CD14-positive monocyte (primary cell): ENCODE measurements around the gene PSMG3. TPM values are rescaled to one million over a fixed set of nuclear protein-coding genes. Genes with fewer than 3 reads are reported as not detected.

Experiments used
- DNase-seq, 3 donors: peaks; one replicate each; pipeline ENCODE4 v3.0.0-alpha.2; 2011 to 2022
- H2AFZ ChIP-seq: 2 replicates; pipeline ENCODE4 v1.6.0; 2012; ENCODE audit warnings: mild to moderate bottlenecking, low read depth, low read length, inconsistent platforms; ENCODE audit not compliant: insufficient read depth, poor library complexity, severe bottlenecking
- H3K27ac ChIP-seq, 2 donors: 1 replicate in 1 of 2; 2 replicates in 1 of 2; pipeline ENCODE4 v1.5.1; 2012 to 2013; ENCODE audit warnings: low read length in 2 of 2, control low read depth in 1 of 2, inconsistent platforms in 1 of 2, low read depth in 1 of 2, mild to moderate bottlenecking in 1 of 2
- H3K27me3 ChIP-seq, 2 donors: one replicate each; pipeline versions ENCODE4 v1.6.0 to v1.6.1; 2011 to 2013; ENCODE audit warnings: low read length in 2 of 2; ENCODE audit not compliant: control insufficient read depth in 2 of 2, insufficient read depth in 2 of 2
- H3K36me3 ChIP-seq, 2 donors: replicated peaks in 1 of 2; 1 replicate in 1 of 2; 2 replicates in 1 of 2; pipeline versions ENCODE4 v1.5.1 to v1.6.1; 2012 to 2013; ENCODE audit warnings: low read length in 2 of 2, control low read depth in 1 of 2, inconsistent platforms in 1 of 2, mild to moderate bottlenecking in 1 of 2; ENCODE audit not compliant: insufficient read depth in 2 of 2, control insufficient read depth in 1 of 2
- H3K4me1 ChIP-seq, 2 donors: 1 replicate in 1 of 2; 2 replicates in 1 of 2; pipeline versions ENCODE4 v1.5.1 to v1.6.1; 2012 to 2013; ENCODE audit warnings: low read length in 2 of 2, control low read depth in 1 of 2, inconsistent platforms in 1 of 2, mild to moderate bottlenecking in 1 of 2, moderate library complexity in 1 of 2; ENCODE audit not compliant: insufficient read depth in 2 of 2, control insufficient read depth in 1 of 2
- H3K4me2 ChIP-seq: replicated peaks from 2 replicates; pipeline ENCODE3; 2012; ENCODE audit warnings: low read length, moderate library complexity, mild to moderate bottlenecking; ENCODE audit not compliant: poor library complexity, severe bottlenecking; ENCODE audit errors: extremely low read depth
- H3K4me3 ChIP-seq, 3 experiments: fragments of 200-600 bp in 1 of 3; sonication (generic) in 1 of 3; replicated peaks in 1 of 3; 1 replicate in 2 of 3; 2 replicates in 1 of 3; pipeline ENCODE4 v1.5.1; 2011 to 2013; ENCODE audit warnings: low read length in 3 of 3, mild to moderate bottlenecking in 3 of 3, control low read depth in 2 of 3, low read depth in 2 of 3, inconsistent platforms in 1 of 3, moderate library complexity in 1 of 3
- H3K79me2 ChIP-seq: 2 replicates; pipeline ENCODE4 v1.6.0; 2012; ENCODE audit warnings: mild to moderate bottlenecking, control low read depth, inconsistent platforms, low read length, moderate library complexity; ENCODE audit not compliant: insufficient read depth
- H3K9ac ChIP-seq: 2 replicates; pipeline ENCODE4 v1.6.0; 2017; ENCODE audit warnings: low read length, mild to moderate bottlenecking; ENCODE audit not compliant: insufficient read depth, poor library complexity, severe bottlenecking
- H3K9me3 ChIP-seq, 2 donors: replicated peaks in 1 of 2; 1 replicate in 1 of 2; 2 replicates in 1 of 2; pipeline versions ENCODE4 v1.5.1 to v1.6.1; 2012 to 2013; ENCODE audit warnings: low read length in 2 of 2, control low read depth in 1 of 2; ENCODE audit not compliant: control insufficient read depth in 1 of 2, insufficient read depth in 1 of 2
- H4K20me1 ChIP-seq: 2 replicates; pipeline ENCODE4 v1.6.0; 2012; ENCODE audit warnings: mild to moderate bottlenecking, low read length, control low read depth, moderate library complexity; ENCODE audit not compliant: insufficient read depth
- H3K27ac Mint-ChIP-seq, 7 donors: one replicate each; pipeline ENCODE4 v1.8.0; 2020; ENCODE audit warnings: mild to moderate bottlenecking in 7 of 7, mixed read lengths in 7 of 7, moderate library complexity in 6 of 7, inconsistent platforms in 2 of 7
- H3K27me3 Mint-ChIP-seq, 3 donors: one replicate each; pipeline ENCODE4 v1.8.0; 2021 to 2022; ENCODE audit warnings: low read depth in 3 of 3, mild to moderate bottlenecking in 3 of 3, mixed read lengths in 3 of 3, moderate library complexity in 3 of 3, inconsistent platforms in 1 of 3
- H3K36me3 Mint-ChIP-seq, 2 donors: one replicate each; pipeline ENCODE4 v1.8.0; 2020; ENCODE audit warnings: mixed read lengths in 2 of 2, inconsistent platforms in 1 of 2, mild to moderate bottlenecking in 1 of 2
- H3K4me1 Mint-ChIP-seq: one replicate; pipeline ENCODE4 v1.8.0; 2020; ENCODE audit warnings: mild to moderate bottlenecking, mixed read lengths
- H3K4me3 Mint-ChIP-seq, 2 donors: one replicate each; pipeline ENCODE4 v1.8.0; 2020; ENCODE audit warnings: mild to moderate bottlenecking in 2 of 2, mixed read lengths in 2 of 2, moderate library complexity in 1 of 2
- H3K9me3 Mint-ChIP-seq, 7 donors: one replicate each; pipeline ENCODE4 v1.8.0; 2020 to 2022; ENCODE audit warnings: mixed read lengths in 7 of 7, mild to moderate bottlenecking in 6 of 7, moderate library complexity in 6 of 7, inconsistent platforms in 2 of 7
- CTCF ChIP-seq: fragments of 200-600 bp; IDR thresholded peaks from one replicate; pipeline ENCODE4 v1.8.0; 2022; ENCODE audit warnings: antibody characterized with exemption, mild to moderate bottlenecking
- WGBS: methylation state at CpG from one replicate; pipeline ENCODE4 v1.1.5; 2013; ENCODE audit warnings: missing lambda C conversion rate; ENCODE audit not compliant: insufficient coverage; 5-methylcytosine and 5-hydroxymethylcytosine counted together
- intact Hi-C, 2 donors: fragments of 100-400 bp; cut with micrococcal nuclease; formaldehyde crosslinking; loops; one replicate each; pipeline versions ENCODE4 v1.15.0 to v1.15.1; 2023
- polyA plus RNA-seq, 3 donors: library from polyadenylated mRNA; depleted of rRNA in 1 of 3; unstranded in 2 of 3; stranded (reverse) in 1 of 3; fragments of 300-500 nt in 2 of 3; fragments of >200 nt in 1 of 3; fragmentation: Illumina TruSeq in 2 of 3; gene quantifications; 1 replicate in 2 of 3; 2 replicates in 1 of 3; pipeline ENCODE4 v1.2.3, GENCODE V29; 2012 to 2021

Gene PSMG3
- polyA plus RNA-seq, 3 donors = 32.6 to 38.8 (median 34.5) TPM

GRCh38 chr7:1541431-1542162 is 28.2 kb downstream of the PSMG3 start:
- Histone ChIP-seq H3K9me3 (no peaks in the 10 kb centered on the region), H3K9ac (no peak overlapping the region), H4K20me1 (peaks cover 80% of the 10 kb centered on the region), H3K4me1 (no peaks in the 10 kb centered on the region), H3K27ac (no peak overlapping the region), H3K27me3 (no peaks in the 10 kb centered on the region), H3K79me2 (peaks cover 22% of the 10 kb centered on the region), H3K36me3 (peaks cover 52 to 54% of the 10 kb centered on the region in 2 donors), H3K4me3 (no peak overlapping the region), H2AFZ (no peak overlapping the region), H3K4me2 (no peak overlapping the region)
- TF ChIP-seq CTCF = no peak
- no peak for DNase-seq
- no peaks in the 10 kb centered on the region for H3K9me3 Mint-ChIP-seq
- H3K36me3 Mint-ChIP-seq = peaks cover 29 to 51% of the 10 kb centered on the region in 2 donors
- H3K4me1 Mint-ChIP-seq = peaks cover 2% of the 10 kb centered on the region
- intact Hi-C loops = loop anchor here in 1 of 2 donors (5.0 kb wide), 1 partner anchor 34 kb away; no protein-coding TSS in a partner anchor
- 93% methylated on average over 20 of the region's 33 CpGs for WGBS
- no peaks in the 10 kb centered on the region for H3K27me3 Mint-ChIP-seq
- no peak overlapping the region for H3K4me3 Mint-ChIP-seq
- peak overlapping the region in 2 of 7 donors; percentile 45 to 69 for H3K27ac Mint-ChIP-seq

- no peaks in the 10 kb centered on the region for H3K27me3 ChIP-seq
- H3K4me3 ChIP-seq = no peak overlapping the region
- no peaks in the 10 kb centered on the region for H3K9me3 ChIP-seq
- 94% methylated on average over 26 of the region's 31 CpGs for WGBS
- Mint-ChIP-seq H3K27me3 (no peaks in the 10 kb centered on the region), H3K4me1 (peaks cover 2% of the 10 kb centered on the region), H3K9me3 (no peaks in the 10 kb centered on the region), H3K27ac (no peak overlapping the region), H3K36me3 (peaks cover 29 to 58% of the 10 kb centered on the region in 2 donors), H3K4me3 (no peak overlapping the region)
- no peak for TF ChIP-seq CTCF
- intact Hi-C loops = loop anchor here in 1 of 2 donors (5.0 kb wide), 1 partner anchor 34 kb away; no protein-coding TSS in a partner anchor
- peaks cover 87% of the 10 kb centered on the region for H4K20me1 ChIP-seq
- peaks cover 30% of the 10 kb centered on the region for H3K79me2 ChIP-seq
- no peak overlapping the region for H2AFZ ChIP-seq
- no peak for DNase-seq
- no peak overlapping the region for H3K9ac ChIP-seq
- no peaks in the 10 kb centered on the region for H3K4me1 ChIP-seq
- no peak overlapping the region for H3K27ac ChIP-seq
- H3K36me3 ChIP-seq = peaks cover 55 to 62% of the 10 kb centered on the region in 2 donors
- no peak overlapping the region for H3K4me2 ChIP-seq
These were observed 29.0 kb downstream of the PSMG3 start for GRCh38 chr7:1540776-1541271.
